ENCODE data around the gene RDX.

The RDX gene

DNA sequence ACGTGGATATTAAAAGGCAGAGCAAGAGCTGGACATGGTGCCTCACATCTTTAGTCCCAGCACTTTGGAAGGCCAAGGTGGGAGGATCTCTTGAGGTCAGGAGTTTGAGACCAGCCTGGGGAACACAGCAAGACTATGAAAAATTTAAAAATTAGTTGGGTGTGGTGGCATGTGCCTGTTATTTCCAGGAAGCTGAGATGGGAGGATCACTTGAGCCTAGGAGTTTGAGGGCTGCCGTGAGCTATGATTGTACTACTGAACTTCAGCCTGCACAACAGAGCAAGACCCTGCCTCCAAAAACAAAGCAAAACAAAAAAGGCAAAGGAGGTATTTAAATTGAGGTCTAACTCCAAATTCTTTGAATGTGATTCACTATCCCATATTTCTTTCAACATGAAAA, 23.5 kb downstream of the RDX start:
- H3K27me3 Mint-ChIP-seq, result no peaks in the 10 kb centered on the region
- no peak overlapping the region for H3K27ac Mint-ChIP-seq
- ATAC-seq (ENCODE audit: low read depth) (no peak), DNase-seq (ENCODE audit: low spot score in 2 of 2) (no peak)
- peaks cover 2% of the 10 kb centered on the region for H3K4me1 Mint-ChIP-seq
- H3K4me3 Mint-ChIP-seq, result no peak overlapping the region
- H3K9me3 Mint-ChIP-seq, result no peaks in the 10 kb centered on the region
- peaks cover 17% of the 10 kb centered on the region for H3K36me3 Mint-ChIP-seq

DNA sequence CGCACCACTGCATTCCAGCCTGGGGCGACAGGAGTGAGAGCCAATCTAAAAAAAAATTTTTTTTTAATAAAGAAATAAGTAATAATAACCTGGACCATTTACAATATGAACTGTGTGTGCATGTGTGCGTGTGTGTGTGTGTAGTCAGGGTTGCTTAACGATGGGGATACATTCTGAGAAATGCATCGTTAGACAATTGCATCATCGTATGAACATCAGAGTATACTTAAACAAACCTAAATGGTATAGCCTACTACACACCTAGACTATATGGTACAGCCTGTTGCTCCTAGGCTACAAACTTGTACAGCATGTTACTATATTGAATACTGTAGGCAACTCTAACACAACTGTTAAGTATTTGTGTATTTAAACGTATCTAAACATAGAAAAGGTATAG, 26.4 kb downstream of the RDX start:
- H3K9me3 Mint-ChIP-seq, result no peaks in the 10 kb centered on the region
- ATAC-seq (ENCODE audit: low read depth) (no peak), DNase-seq (ENCODE audit: low spot score in 2 of 2) (no peak)
- peaks cover 2% of the 10 kb centered on the region for H3K4me1 Mint-ChIP-seq
- H3K27me3 Mint-ChIP-seq, result no peaks in the 10 kb centered on the region
- H3K36me3 Mint-ChIP-seq, result peaks cover 18% of the 10 kb centered on the region
- no peak overlapping the region for H3K4me3 Mint-ChIP-seq
- H3K27ac Mint-ChIP-seq, result no peak overlapping the region

DNA sequence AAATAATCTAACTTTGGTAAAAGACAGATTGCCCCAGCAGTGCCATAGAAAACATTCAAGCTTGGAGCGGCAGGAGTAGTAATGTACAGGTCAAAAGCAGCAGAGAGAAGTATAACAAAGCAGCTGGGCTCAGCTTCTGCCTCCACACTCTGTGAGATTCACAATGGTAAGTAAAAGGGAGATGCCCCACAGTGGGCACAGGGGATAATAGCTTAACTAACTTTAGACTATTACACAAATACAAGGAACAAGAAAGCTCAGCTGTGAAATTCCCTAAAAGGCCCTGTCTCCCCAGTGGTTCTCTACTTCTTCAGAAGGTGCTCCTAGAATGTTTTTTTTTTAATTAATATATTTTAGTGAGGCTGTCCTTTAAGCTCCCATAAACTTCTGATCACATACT, 28.0 kb downstream of the RDX start:
- H3K4me1 Mint-ChIP-seq, result peaks cover 2% of the 10 kb centered on the region

DNA sequence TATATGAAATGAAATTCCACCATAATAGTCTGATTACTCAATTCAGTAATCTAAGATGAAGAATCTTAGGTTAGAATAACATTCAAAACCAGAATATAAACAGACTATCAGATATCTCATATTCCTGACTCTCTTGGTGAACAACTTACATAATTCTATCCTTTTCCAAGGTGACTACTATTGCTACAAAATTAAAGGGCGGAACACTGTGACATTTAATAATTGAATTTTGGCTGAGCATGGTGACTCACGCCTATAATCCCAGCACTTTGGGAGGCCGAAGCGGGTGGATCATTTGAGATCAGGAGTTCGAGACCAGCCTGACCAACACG, 34.4 kb downstream of the RDX start:
- no peaks in the 10 kb centered on the region for H3K4me1 Mint-ChIP-seq
- H3K27ac Mint-ChIP-seq, result no peak overlapping the region
- no peak overlapping the region for H3K4me3 Mint-ChIP-seq
- peaks cover 31% of the 10 kb centered on the region for H3K36me3 Mint-ChIP-seq
- ATAC-seq (ENCODE audit: low read depth), result no peak
- no peaks in the 10 kb centered on the region for H3K9me3 Mint-ChIP-seq
- no peak for DNase-seq (ENCODE audit: low spot score in 2 of 2)
- no peaks in the 10 kb centered on the region for H3K27me3 Mint-ChIP-seq

More for the DNA sequence above, 28.0 kb downstream of the RDX start:
- Mint-ChIP-seq H3K27ac (no peak overlapping the region), H3K27me3 (no peaks in the 10 kb centered on the region), H3K9me3 (no peaks in the 10 kb centered on the region), H3K36me3 (peaks cover 17% of the 10 kb centered on the region), H3K4me3 (no peak overlapping the region)
- ATAC-seq (ENCODE audit: low read depth), result no peak
- no peak for DNase-seq (ENCODE audit: low spot score in 2 of 2)

DNA sequence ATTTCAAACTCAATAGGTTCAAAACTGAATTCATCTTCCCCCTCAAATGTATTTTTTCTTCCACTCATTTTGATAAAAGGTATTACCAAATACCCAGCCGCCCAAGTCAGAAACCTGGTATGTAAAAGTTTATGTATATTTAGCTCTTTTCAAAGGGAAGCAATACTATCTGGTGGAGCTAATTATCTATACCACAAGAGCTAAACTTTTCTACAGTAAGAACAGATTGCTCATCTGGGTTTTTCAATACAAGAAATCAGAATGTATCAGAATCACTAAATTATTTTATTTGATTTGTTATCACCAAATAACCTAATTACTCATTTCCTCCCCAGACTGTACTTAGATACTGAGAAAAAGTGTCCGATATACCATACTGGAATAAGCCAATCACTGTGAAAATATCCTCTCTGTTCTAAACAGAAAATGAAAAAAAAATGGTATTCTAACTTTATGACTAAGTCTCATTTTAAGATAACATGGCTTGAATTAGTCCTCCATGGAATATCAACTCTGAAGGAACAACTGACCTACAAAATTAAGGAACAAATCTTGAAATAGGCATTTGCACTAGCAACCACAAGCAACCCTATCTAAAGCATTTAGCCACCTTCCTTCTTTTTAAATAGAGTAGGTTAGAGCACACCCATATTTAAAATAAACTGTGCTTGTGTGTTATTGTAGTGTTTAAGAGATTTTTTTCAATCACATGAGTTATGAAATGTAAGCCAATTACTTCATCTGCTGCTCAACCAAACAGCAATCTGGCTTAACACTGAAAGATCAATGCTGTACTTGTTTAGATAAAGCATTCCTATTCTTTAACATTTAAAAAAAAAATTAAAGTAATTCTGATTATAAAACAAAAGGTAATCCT, 35.0 kb downstream of the RDX start:
- Mint-ChIP-seq H3K9me3 (no peaks in the 10 kb centered on the region), H3K4me3 (no peak overlapping the region), H3K4me1 (no peaks in the 10 kb centered on the region), H3K36me3 (peaks cover 31% of the 10 kb centered on the region), H3K27me3 (no peaks in the 10 kb centered on the region), H3K27ac (no peak overlapping the region)
- no peak for ATAC-seq (ENCODE audit: low read depth)
- DNase-seq (ENCODE audit: low spot score in 2 of 2), result no peak

DNA sequence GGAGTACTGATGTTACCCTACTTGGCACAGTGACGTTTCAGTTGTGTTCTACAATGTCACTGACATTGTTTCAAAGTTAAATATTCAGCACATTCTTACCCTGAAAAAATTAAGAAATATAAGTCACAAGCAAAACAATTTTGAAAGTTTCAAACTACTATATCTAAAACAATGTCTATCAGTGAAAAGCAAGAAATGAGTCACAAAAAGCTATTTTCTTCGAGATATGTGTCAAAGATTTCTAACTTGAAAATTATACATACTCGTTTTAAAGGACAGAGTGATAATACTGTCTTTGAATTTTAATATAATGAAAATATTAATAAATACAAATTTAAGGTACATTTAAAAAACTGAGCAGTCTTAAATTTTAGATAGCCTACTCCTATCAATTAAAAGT, 42.9 kb downstream of the RDX start:
- no peak overlapping the region for H3K4me3 Mint-ChIP-seq
- no peak overlapping the region for H3K27ac Mint-ChIP-seq
- H3K36me3 Mint-ChIP-seq, result peaks cover 13% of the 10 kb centered on the region
- no peaks in the 10 kb centered on the region for H3K9me3 Mint-ChIP-seq
- no peaks in the 10 kb centered on the region for H3K27me3 Mint-ChIP-seq
- ATAC-seq (ENCODE audit: low read depth) (no peak), DNase-seq (ENCODE audit: low spot score in 2 of 2) (no peak)
- no peaks in the 10 kb centered on the region for H3K4me1 Mint-ChIP-seq

DNA sequence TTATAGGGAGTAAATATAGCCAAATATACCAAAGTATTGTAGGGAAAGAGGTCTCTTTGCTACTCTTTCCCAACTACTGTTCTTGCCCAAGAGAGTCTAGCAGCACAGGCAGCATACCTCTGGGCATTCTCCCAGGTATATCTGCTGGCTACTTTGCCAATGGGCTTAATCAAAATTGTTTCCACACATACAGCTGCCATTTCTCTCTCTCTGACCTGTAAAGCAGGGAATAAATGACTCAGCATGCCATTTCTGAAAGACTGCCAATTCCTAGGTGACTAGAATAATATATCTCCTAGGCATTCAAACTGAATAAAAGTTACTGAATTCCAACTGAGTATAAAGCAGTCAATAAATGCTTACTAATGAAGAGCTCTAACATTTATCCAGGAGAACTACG, 44.6 kb downstream of the RDX start:
- DNase-seq (ENCODE audit: low spot score in 2 of 2) (no peak), ATAC-seq (ENCODE audit: low read depth) (no peak)
- Mint-ChIP-seq H3K4me3 (no peak overlapping the region), H3K27me3 (no peaks in the 10 kb centered on the region), H3K9me3 (no peaks in the 10 kb centered on the region), H3K27ac (no peak overlapping the region), H3K36me3 (peaks cover 11% of the 10 kb centered on the region), H3K4me1 (no peaks in the 10 kb centered on the region)

DNA sequence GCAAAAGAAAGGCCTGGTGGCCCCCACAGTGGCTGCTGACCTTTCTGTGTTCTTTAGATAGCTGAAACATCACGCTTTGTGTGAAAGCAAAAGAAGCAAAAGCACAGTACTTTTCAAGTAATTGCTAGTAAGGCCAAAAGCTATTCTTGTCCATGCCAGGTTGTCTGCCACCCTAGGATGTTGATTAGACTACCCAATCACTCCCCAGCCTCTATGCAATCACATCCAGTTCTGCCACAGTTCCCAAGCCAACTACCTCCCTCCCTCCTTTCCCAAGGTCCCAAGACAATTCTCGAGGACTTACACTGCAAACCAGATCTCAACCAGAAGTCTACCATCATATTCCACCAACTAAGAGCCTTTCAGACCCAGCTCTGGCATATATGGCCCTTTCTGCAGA, 46.2 kb downstream of the RDX start:
- Mint-ChIP-seq H3K27ac (no peak overlapping the region), H3K4me3 (no peak overlapping the region), H3K4me1 (no peaks in the 10 kb centered on the region), H3K9me3 (no peaks in the 10 kb centered on the region), H3K36me3 (peaks cover 13% of the 10 kb centered on the region), H3K27me3 (no peaks in the 10 kb centered on the region)
- DNase-seq (ENCODE audit: low spot score in 2 of 2) (no peak), ATAC-seq (ENCODE audit: low read depth) (no peak)

DNA sequence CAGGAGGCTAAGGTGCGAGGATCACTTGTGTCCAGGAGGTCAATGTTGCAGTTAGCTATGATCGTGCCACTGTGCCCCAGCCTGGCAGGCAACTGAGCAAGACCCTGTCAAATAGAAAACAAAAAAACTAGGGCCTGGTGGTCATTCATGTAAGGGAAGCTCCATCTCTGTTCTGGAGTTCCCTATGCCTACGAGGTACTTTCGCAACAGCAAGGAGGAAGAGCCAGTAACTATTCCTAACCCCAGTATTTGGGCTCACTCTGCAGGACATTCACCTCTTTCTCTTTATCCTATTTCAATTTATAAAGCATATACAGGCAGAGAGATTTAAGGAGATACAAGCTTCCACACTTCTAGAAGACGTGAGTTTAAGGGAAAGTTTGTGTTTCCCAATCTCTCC, 46.6 kb downstream of the RDX start:
- Mint-ChIP-seq H3K4me1 (no peaks in the 10 kb centered on the region), H3K9me3 (no peaks in the 10 kb centered on the region), H3K27ac (no peak overlapping the region), H3K36me3 (peaks cover 13% of the 10 kb centered on the region), H3K27me3 (no peaks in the 10 kb centered on the region), H3K4me3 (no peak overlapping the region)
- DNase-seq (ENCODE audit: low spot score in 2 of 2) (no peak), ATAC-seq (ENCODE audit: low read depth) (no peak)

DNA sequence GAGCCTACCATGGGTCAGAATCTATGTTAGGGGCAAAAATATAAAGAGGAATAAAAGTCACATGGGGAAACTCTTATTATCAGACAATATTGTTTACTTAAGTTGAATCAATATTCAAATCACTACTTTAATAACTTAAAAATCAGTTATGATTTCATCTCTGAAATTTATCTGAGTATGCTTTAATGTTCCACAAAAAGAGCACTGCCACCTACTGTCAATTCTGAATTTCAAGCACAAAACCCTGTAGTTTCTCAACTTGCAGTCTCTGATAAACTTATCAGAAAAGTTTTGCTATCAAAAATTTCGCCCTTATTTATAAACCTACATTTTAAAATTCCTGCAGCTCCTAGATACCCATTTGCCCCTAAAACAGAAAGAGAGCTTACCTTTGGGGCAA, 47.3 kb downstream of the RDX start:
- no peaks in the 10 kb centered on the region for H3K27me3 Mint-ChIP-seq
- no peak for DNase-seq (ENCODE audit: low spot score in 2 of 2)
- H3K4me1 Mint-ChIP-seq, result no peaks in the 10 kb centered on the region
- peak overlapping the region; percentile 53 for H3K27ac Mint-ChIP-seq
- H3K9me3 Mint-ChIP-seq, result peaks cover 1% of the 10 kb centered on the region
- H3K36me3 Mint-ChIP-seq, result peaks cover 14% of the 10 kb centered on the region
- no peak overlapping the region for H3K4me3 Mint-ChIP-seq
- no peak for ATAC-seq (ENCODE audit: low read depth)

DNA sequence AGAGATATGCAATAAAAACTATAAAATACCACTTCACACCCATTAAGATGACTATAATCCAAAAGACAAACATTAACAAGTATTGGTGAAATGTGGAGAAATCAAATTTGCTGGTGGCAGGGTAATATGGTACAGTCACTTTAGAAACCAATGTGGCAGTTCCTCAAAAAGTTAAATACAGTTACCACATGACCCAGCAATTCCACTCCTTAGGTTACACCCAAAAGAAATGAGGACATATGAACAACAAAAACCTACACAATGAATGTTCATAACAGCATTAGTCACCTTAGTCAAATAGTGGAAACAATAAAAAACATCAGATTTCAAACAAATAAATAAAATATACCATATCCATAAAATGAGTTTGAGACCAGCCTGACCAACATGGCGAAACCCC, 52.6 kb downstream of the RDX start:
- peaks cover 22% of the 10 kb centered on the region for H3K36me3 Mint-ChIP-seq
- no peak for ATAC-seq (ENCODE audit: low read depth)
- H3K4me1 Mint-ChIP-seq, result no peaks in the 10 kb centered on the region
- no peak for DNase-seq (ENCODE audit: low spot score in 2 of 2)
- no peak overlapping the region for H3K27ac Mint-ChIP-seq
- no peak overlapping the region for H3K4me3 Mint-ChIP-seq
- no peaks in the 10 kb centered on the region for H3K27me3 Mint-ChIP-seq
- peaks cover 1% of the 10 kb centered on the region for H3K9me3 Mint-ChIP-seq

DNA sequence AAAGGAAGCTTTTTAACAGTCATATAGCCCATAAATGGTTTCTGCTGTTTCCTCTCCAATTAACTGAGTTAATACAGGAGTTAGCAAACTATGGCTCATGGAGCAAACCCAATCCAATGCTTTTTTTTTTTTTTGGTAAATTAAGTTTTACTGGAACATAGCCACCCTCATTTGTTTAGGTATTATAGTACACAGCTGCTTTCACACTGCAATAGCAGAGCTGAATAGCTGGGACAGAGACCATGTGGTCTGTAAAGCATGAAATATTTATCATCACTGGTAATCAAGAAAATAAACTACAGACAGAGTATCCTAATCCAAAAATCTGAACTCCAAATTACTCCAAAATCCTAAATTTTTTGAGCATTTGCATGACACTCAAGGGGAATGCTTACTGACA, 53.7 kb downstream of the RDX start:
- H3K36me3 Mint-ChIP-seq, result peaks cover 20% of the 10 kb centered on the region
- peaks cover 1% of the 10 kb centered on the region for H3K9me3 Mint-ChIP-seq
- no peak for ATAC-seq (ENCODE audit: low read depth)
- H3K27ac Mint-ChIP-seq, result no peak overlapping the region
- H3K4me3 Mint-ChIP-seq, result no peak overlapping the region
- H3K4me1 Mint-ChIP-seq, result no peaks in the 10 kb centered on the region
- DNase-seq (ENCODE audit: low spot score in 2 of 2), result no peak
- H3K27me3 Mint-ChIP-seq, result no peaks in the 10 kb centered on the region

DNA sequence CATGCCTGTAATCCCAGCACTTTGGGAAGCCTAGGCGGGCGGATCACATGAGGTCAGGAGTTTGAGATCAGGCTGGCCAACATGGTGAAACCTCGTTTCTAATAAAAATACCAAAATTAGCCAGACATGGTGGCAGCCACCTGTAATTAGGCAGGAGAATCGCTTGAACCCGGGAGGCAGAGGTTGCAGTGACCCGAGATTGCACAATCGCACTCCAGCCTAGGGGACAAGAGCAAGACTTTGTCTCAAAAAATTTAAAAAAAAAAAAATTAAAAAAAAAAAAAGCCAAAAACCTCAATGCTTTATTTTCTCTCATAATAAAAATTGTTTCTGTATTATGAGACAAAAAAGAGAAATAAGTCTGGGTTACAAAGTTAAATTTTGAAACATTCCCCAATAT, 54.2 kb downstream of the RDX start:
- Mint-ChIP-seq H3K36me3 (peaks cover 22% of the 10 kb centered on the region), H3K4me1 (no peaks in the 10 kb centered on the region), H3K9me3 (peaks cover 1% of the 10 kb centered on the region), H3K4me3 (no peak overlapping the region), H3K27me3 (no peaks in the 10 kb centered on the region), H3K27ac (no peak overlapping the region)
- ATAC-seq (ENCODE audit: low read depth), result no peak
- DNase-seq (ENCODE audit: low spot score in 2 of 2), result no peak

DNA sequence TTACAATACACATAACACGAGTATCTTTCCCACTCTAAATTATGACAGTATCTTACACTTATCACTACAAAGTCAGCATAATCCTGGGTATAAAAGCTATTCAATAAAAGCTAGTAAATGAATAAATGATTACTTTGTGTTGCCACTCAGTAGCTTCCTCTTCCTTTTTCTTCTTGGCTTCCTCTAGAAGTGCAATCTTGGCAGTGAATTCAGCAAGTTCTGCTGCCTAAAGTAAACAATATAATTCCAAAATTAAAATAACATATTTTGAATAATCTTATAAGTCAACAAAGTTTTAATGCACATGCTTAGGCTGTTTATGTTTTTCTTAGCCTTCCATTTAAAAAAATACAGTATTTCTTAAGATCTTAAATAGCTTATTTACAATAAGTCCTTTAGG, 60.4 kb downstream of the RDX start:
- DNase-seq (ENCODE audit: low spot score in 2 of 2), result no peak
- Mint-ChIP-seq H3K27ac (peak overlapping the region; percentile 15), H3K27me3 (no peaks in the 10 kb centered on the region), H3K9me3 (no peaks in the 10 kb centered on the region), H3K4me3 (no peak overlapping the region), H3K4me1 (peaks cover 2% of the 10 kb centered on the region), H3K36me3 (peaks cover 38% of the 10 kb centered on the region)
- no peak for ATAC-seq (ENCODE audit: low read depth)

DNA sequence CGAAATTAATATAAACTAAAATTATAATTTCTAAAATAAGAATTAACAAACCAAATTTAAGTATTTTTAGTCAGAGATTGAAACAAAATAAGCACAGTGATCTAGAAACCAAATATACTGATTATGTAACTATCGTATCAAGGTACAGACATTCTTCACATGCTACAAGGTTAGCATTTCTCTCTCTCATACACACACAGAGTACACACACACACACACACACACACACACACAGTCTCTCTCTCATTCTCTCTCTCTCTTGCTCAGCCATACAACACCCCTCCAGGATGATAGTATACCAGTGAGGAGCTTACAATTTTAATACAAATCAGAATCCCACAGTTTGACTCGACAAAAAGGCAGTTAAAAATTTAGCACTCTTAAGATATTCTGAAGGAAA, 66.0 kb downstream of the RDX start:
- H3K4me1 Mint-ChIP-seq, result peaks cover 2% of the 10 kb centered on the region
- H3K9me3 Mint-ChIP-seq, result peaks cover 2% of the 10 kb centered on the region
- DNase-seq (ENCODE audit: low spot score in 2 of 2) (no peak), ATAC-seq (ENCODE audit: low read depth) (no peak)
- H3K27me3 Mint-ChIP-seq, result no peaks in the 10 kb centered on the region
- H3K36me3 Mint-ChIP-seq, result peaks cover 33% of the 10 kb centered on the region
- no peak overlapping the region for H3K4me3 Mint-ChIP-seq
- H3K27ac Mint-ChIP-seq, result no peak overlapping the region

All from memory B cell (primary cell).